GM19328 (cell line): ENCODE measurements around the gene RAB22A.
"Not testable (repeated sequence)": the region's sequence is repeated elsewhere in the genome, so short reads cannot be mapped to it uniquely, and the experiment has no call there.

Experiments used
- ATAC-seq: cut with Tn5 transposase; IDR thresholded peaks from one replicate; pipeline ENCODE4 v1.9.1; 2021; ENCODE audit warnings: mild to moderate bottlenecking, moderate library complexity; ENCODE audit not compliant: unreplicated experiment

Gene RAB22A

DNA sequence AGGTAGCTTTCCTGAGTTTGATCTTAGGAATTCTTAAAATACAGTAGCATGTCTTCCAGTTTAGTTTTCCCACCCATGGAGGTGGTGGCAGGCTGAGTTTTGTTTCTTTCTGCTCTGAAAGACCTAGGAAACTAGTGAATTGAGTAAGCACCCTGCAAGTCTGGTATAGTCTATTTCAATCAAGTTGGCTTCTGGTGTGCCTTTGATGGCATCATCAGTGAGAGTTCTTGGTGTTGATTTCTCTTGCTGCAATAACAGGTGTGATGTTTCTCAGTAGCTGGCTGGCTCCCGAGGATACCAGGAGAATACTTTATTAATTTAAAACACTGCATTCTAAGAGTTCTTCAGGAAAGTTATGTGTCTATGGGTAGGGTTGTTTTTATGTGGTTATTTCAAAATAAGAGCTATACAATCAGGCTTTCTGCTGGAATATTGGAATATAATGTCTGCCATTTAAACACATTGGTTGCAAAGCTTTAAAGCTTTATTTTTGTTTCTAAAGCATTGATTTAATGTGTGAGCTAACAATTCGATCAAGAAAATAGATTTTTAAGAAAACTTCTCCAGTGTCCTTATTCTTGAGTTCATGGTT lies 98.5 kb downstream of the RAB22A start:
- no peak for ATAC-seq

DNA sequence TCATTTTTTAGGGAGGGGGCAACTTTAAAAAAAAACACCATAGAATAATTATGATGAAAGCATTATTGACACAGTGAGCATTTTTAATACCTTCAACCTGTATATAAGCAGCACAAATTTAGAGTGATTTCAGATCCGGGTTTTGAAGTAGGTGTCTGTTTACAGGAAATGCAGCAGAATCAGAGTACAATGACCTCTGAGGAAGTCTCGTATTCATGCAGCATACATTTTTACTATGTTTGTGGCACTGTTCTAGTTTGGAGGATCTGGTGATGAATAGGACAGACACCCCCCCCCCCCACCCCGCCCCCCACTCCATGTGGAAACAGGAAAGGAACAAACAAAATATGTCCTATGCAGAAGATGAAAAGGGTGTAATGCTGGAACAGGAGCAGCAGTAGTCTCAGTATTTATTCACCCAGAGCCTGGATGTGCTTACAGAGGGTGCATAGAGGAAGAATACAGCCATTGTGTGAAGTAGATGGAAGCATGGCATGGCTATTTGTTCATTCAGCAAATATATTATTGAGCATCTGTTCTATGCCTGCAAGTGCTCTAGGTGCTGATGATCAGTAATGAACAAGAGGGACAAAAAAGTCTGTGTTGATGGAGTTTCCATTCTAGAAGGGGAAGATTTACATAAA lies 99.2 kb downstream of the RAB22A start:
- ATAC-seq = no peak

DNA sequence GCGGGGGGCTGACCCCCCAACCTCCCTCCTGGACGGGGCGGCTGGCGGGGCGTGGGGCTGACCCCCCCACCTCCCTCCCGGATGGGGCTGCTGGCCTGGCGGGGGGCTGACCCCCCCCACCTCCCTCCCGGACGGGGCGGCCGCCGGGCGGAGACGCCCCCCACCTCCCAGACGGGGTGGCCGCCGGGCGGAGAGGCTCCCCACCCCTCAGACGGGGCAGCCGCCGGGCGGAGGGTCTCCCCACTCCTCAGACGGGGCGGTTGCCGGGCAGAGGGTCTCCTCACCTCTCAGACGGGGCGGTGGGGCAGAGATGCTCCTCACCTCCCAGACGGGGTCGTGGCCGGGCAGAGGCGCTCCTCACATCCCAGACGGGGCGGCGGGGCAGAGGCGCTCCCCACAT lies 104.7 kb downstream of the RAB22A start:
- not testable (repeated sequence) for ATAC-seq

DNA sequence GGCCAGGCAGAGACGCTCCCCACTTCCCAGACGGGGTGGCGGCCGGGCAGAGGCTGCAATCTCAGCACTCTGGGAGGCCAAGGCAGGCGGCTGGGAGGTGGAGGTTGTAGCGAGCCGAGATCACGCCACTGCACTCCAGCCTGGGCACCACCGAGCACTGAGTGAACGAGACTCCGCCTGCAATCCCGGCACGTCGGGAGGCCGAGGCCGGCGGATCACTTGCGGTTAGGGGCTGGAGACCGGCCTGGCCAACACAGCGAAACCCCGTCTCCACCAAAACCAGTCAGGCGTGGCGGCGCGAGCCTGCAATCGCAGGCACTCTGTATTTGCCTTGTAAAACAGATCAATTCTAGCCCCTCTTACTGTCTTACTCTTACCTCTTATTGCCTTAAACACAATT lies 105.3 kb downstream of the RAB22A start:
- not testable (repeated sequence) for ATAC-seq

DNA sequence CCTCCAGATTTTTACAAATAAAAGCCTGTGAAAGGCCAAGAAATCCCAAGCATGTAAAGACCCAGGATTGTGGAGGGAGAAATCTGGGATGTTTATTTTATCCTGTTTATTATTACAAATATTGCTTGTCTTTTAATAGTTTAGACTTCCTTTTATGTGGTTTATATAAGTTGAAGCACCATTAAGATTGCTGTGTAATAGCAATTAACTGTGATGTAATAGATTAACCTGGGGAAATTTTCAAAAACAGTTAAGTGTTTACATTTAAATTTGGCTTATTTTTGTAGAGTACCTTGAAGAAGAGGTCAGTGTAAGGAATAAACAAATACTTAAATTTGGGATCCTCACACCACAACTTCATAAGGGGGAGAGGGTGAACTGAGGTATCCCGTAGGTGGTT lies 106.5 kb downstream of the RAB22A start:
- no peak for ATAC-seq

DNA sequence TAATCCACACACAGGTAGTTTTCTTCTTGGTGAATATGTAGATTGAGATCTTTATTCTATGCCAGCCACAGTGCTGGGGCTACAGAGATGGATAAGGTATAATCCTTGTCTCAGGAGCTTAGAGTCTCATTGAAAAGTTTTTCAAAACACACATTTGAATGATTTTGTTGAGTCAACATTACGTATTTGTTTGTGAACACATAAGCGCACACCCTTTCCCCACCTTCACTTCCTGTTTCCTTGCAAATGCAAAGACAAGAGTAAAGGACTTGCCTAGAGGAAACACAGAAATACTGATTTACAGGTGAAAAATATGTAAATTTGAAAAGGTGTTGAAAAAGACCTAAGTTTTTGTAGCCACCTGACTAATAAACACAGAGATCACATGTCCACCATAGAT lies 107.3 kb downstream of the RAB22A start:
- no peak for ATAC-seq
